ENCODE measurements around the gene LTV1.

- TF ChIP-seq POLR2A (IDR thresholded peaks at IDR 0.05) (no peak), CTCF (IDR thresholded peaks at IDR 0.05) (no peak)
Observed at GRCh38 chr6:143817621-143818020, 25.5 kb upstream of the LTV1 start.

All from ovary (tissue), 3 donors.